Parathyroid adenoma (tissue), 2 donors: ENCODE data around the gene COL15A1.

Experiments used
- H2AFZ ChIP-seq: fragments of 300-600 bp; sonication (generic); one replicate; pipeline ENCODE4 v1.7.0; 2017; ENCODE audit warnings: antibody characterized with exemption, mild to moderate bottlenecking
- H3K27ac ChIP-seq: fragments of 300-600 bp; sonication (generic); one replicate; pipeline ENCODE4 v1.7.0; 2017
- H3K27me3 ChIP-seq: fragments of 300-600 bp; sonication (generic); one replicate; pipeline ENCODE4 v1.7.0; 2017; ENCODE audit warnings: low read length; ENCODE audit not compliant: control insufficient read depth, insufficient read depth
- H3K36me3 ChIP-seq: fragments of 300-600 bp; sonication (generic); one replicate; pipeline ENCODE4 v1.7.0; 2017; ENCODE audit warnings: low read length; ENCODE audit not compliant: control insufficient read depth, insufficient read depth
- H3K4me1 ChIP-seq: fragments of 300-600 bp; sonication (generic); one replicate; pipeline ENCODE4 v1.7.0; 2017; ENCODE audit warnings: control low read depth
- H3K4me2 ChIP-seq: fragments of 300-600 bp; sonication (generic); one replicate; pipeline ENCODE4 v1.7.0; 2017; ENCODE audit warnings: low read length
- H3K4me3 ChIP-seq: fragments of 300-600 bp; sonication (generic); one replicate; pipeline ENCODE4 v1.7.0; 2017; ENCODE audit warnings: low read depth, low read length
- H3K79me2 ChIP-seq: fragments of 300-600 bp; sonication (generic); one replicate; pipeline ENCODE4 v1.7.0; 2017; ENCODE audit warnings: control low read depth
- H3K9ac ChIP-seq: fragments of 300-600 bp; sonication (generic); one replicate; pipeline ENCODE4 v1.7.0; 2017; ENCODE audit warnings: mild to moderate bottlenecking
- H3K9me3 ChIP-seq: fragments of 300-600 bp; sonication (generic); one replicate; pipeline ENCODE4 v1.7.0; 2017; ENCODE audit warnings: low read length; ENCODE audit not compliant: control insufficient read depth
- TF ChIP-seq, protein P1 (sequence below): fragments of 300-600 bp; sonication (generic); IDR thresholded peaks from one replicate; pipeline ENCODE4 v1.7.0; 2017; ENCODE audit warnings: antibody characterized with exemption, mild to moderate bottlenecking
- donor health status: primary hyperparathyroidism.

COL15A1 gene

DNA sequence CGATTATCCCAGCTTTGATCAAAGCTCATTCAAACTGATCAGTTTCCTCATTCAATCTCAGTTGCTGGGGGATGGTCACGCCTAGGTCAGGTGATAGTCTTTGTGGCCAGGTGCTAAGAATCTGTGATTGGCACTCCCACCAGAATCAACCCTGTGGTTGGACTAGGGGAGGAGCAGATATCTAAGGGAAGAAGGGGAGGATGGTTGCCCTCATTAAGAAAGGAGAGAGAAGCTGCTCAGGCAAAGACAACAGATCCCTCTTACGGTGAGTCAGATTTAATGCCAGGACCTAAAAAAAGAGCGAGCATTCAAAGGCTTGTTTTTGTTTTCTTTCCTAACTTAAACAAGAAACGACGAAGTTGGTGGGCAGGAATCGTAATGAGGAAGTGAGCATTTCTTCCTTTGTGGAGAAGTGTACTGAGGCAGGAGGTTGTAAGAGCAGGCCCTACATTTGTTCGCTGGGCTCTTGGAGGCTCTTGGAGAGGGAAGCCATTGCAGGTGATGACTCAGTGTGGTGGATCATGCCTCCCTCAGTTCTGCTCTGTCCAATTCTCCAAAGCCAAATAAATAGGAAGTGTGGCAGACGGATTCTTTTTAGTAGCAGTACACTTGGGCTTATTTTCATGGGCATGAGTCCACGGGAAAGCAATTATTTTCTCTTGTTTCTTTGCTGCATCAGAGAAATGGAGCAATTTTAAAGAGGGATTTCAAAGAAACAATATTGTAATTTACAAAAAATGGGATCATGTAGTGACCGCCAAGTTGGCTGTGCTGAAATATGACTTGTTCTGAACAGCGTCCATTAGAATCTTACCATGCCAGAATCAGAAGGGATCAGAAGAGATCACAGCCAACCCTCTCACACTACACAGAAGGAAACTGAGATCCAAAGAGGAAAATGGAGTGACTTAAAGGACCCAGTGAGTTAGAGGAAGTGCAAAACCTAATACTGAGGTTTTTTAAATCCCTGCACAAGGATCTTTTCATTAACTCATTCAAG is 142.5 kb downstream of the COL15A1 start:
- no peaks in the 10 kb centered on the region for H3K36me3 ChIP-seq
- TF ChIP-seq, protein P1, sequence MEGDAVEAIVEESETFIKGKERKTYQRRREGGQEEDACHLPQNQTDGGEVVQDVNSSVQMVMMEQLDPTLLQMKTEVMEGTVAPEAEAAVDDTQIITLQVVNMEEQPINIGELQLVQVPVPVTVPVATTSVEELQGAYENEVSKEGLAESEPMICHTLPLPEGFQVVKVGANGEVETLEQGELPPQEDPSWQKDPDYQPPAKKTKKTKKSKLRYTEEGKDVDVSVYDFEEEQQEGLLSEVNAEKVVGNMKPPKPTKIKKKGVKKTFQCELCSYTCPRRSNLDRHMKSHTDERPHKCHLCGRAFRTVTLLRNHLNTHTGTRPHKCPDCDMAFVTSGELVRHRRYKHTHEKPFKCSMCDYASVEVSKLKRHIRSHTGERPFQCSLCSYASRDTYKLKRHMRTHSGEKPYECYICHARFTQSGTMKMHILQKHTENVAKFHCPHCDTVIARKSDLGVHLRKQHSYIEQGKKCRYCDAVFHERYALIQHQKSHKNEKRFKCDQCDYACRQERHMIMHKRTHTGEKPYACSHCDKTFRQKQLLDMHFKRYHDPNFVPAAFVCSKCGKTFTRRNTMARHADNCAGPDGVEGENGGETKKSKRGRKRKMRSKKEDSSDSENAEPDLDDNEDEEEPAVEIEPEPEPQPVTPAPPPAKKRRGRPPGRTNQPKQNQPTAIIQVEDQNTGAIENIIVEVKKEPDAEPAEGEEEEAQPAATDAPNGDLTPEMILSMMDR, result no peak
- no peaks in the 10 kb centered on the region for H3K27me3 ChIP-seq
- H3K79me2 ChIP-seq, result no peaks in the 10 kb centered on the region
- H3K9me3 ChIP-seq, result no peaks in the 10 kb centered on the region
- H2AFZ ChIP-seq, result no peak overlapping the region
- no peaks in the 10 kb centered on the region for H3K4me1 ChIP-seq
- no peak overlapping the region for H3K27ac ChIP-seq
- H3K4me2 ChIP-seq, result no peak overlapping the region
- no peak overlapping the region for H3K9ac ChIP-seq
- H3K4me3 ChIP-seq, result no peak overlapping the region

DNA sequence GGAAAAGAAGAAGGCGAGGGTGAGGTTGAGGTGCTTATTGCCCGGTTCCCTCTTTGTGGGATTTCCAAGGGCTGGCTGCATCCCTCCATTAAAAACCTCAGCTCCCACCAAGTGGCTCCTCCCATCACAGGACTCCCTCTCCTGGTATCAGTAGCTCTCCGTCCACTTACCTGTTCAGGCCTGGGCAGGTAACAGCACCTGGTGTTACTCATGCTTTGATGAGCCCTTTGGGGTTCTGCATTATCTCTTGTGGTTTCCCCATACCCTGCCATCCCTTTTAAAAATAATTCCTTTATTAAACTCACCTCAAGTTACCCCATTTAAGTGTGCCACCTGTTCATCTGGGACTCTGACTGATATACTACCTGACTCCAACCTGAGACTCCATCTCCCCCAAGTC is 143.8 kb downstream of the COL15A1 start:
- Histone ChIP-seq H3K36me3 (no peaks in the 10 kb centered on the region), H3K27ac (no peak overlapping the region), H3K4me3 (no peak overlapping the region), H3K4me1 (no peaks in the 10 kb centered on the region), H3K9me3 (no peaks in the 10 kb centered on the region), H3K9ac (no peak overlapping the region), H2AFZ (no peak overlapping the region), H3K4me2 (no peak overlapping the region), H3K79me2 (no peaks in the 10 kb centered on the region), H3K27me3 (no peaks in the 10 kb centered on the region)
- TF ChIP-seq, protein P1, result no peak

DNA sequence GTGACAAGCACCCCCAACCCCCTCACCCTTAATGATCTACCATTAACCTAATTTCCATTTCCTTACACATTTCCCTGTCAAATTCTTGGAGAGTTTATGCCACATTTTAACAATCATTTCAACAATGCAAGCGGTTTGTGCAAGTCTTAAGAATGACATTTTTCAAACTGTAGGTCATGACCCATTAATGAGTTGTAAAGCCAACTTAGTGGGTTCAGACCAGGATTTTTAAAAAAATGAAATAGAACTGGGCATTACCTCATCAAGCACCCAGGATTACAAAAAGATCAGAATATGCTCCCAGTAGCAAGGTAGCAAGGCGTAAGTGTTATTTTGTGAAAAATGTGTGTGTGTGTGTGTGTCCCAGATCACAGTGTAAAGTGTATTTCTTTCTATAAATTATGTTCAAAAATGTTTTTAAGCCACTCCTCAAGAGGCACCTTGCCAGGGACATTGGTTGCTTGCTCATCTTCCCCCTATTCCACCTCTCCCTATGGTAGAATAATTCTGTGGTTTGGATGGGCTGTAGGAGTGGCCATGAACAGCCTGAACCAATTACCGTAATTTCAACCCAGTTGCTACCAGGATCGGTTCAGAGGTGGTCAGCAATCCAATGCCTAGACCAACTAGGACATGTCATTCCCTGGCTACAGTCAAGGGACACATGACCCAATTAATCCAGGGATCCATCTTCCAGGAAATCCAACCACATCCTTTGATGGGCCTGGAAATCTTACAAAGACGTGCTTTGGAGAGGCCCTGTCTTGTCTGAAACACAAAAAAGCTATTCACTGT is 146.8 kb downstream of the COL15A1 start:
- H3K79me2 ChIP-seq, result no peaks in the 10 kb centered on the region
- H3K27ac ChIP-seq, result no peak overlapping the region
- H2AFZ ChIP-seq, result no peak overlapping the region
- H3K4me1 ChIP-seq, result no peaks in the 10 kb centered on the region
- no peaks in the 10 kb centered on the region for H3K27me3 ChIP-seq
- TF ChIP-seq, protein P1, result no peak
- H3K9me3 ChIP-seq, result no peaks in the 10 kb centered on the region
- H3K4me2 ChIP-seq, result no peak overlapping the region
- H3K9ac ChIP-seq, result no peak overlapping the region
- H3K36me3 ChIP-seq, result no peaks in the 10 kb centered on the region
- no peak overlapping the region for H3K4me3 ChIP-seq

DNA sequence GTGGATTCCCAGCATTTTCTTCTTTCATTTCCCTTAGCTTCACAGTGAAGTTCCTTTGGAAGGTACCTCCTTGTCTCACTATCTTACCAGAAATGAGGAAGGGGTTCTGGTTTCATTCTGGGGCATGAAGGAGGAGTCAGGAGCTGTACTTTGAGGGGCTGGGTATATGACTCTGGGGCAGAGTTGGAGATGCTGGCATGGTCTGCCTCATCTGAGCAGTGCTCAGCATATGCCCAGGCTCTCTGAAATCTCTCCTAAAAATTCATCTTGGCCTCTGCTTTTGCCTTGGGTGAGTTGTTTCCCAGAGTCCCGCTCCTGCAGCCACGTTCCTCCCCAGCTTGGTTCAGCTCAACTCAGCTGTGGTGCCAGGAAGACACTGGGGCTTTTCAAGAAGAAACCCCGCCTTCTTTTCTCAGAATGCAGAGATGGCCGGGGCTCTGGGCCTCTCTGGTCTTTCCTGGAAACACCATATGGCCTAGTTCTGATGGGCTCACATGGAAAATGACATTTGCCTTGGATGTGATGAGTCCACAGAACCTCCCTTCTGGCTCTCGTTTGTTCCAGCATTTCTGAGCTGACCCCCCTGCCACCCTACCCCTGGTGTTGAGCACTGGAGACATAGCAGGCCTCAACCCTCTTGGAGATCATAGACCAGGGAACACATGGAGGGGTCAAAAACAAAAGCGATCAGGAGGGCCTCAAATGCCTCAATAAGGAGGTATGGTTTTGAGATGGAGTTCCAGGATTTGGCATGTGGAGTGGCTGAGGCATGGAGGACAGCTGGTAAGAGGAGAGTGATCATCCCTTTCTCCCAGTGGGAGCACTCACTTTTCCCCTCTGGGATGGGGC is 149.2 kb downstream of the COL15A1 start:
- H3K4me2 ChIP-seq, result no peak overlapping the region
- H3K27me3 ChIP-seq, result no peaks in the 10 kb centered on the region
- no peak overlapping the region for H3K27ac ChIP-seq
- H3K9ac ChIP-seq, result no peak overlapping the region
- no peaks in the 10 kb centered on the region for H3K79me2 ChIP-seq
- H3K9me3 ChIP-seq, result no peaks in the 10 kb centered on the region
- no peak overlapping the region for H3K4me3 ChIP-seq
- no peak overlapping the region for H2AFZ ChIP-seq
- H3K36me3 ChIP-seq, result no peaks in the 10 kb centered on the region
- no peaks in the 10 kb centered on the region for H3K4me1 ChIP-seq
- TF ChIP-seq, protein P1, result no peak
